ENCODE results near the gene SKAP1.
"Not testable (repeated sequence)": the region's sequence is repeated elsewhere in the genome, so short reads cannot be mapped to it uniquely, and the experiment has no call there.

Gene SKAP1

GRCh38 chr17:48317732-48318131, 112.3 kb downstream of the SKAP1 start:
- no peak for DNase-seq (ENCODE audit: low read depth)

- no peak for DNase-seq (ENCODE audit: low read depth)
Measured at GRCh38 chr17:48314716-48315115, 115.3 kb downstream of the SKAP1 start.

GRCh38 chr17:48313096-48313755, 116.8 kb downstream of the SKAP1 start:
- no peak for DNase-seq (ENCODE audit: low read depth)

DNA sequence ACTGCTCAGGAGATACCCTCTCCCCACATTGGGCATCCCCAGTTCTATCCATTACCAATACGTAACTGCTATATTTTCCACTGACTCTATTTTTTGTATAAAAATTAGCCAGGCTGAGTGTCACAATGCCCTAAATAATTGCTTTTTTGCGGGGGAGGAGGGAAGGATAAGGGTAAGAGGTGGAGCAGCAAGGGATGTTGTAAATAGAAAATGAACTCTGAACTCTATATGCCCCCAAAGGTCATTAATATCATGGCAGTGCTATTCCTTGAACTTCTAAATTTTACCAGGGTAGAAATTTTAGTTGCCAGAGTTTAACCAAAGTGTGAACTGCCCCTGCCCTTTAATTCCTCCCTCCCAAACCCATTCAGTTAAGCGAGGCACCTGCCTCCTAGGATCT, 118.7 kb downstream of the SKAP1 start:
- DNase-seq (ENCODE audit: low read depth) = no peak

GRCh38 chr17:48310748-48311213, 119.2 kb downstream of the SKAP1 start:
- DNase-seq (ENCODE audit: low read depth) = no peak

GRCh38 chr17:48308581-48308980, 121.4 kb downstream of the SKAP1 start:
- no peak for DNase-seq (ENCODE audit: low read depth)

- DNase-seq (ENCODE audit: low read depth) = peak; percentile 7
Measured at GRCh38 chr17:48307814-48308411, 122.1 kb downstream of the SKAP1 start.

DNA sequence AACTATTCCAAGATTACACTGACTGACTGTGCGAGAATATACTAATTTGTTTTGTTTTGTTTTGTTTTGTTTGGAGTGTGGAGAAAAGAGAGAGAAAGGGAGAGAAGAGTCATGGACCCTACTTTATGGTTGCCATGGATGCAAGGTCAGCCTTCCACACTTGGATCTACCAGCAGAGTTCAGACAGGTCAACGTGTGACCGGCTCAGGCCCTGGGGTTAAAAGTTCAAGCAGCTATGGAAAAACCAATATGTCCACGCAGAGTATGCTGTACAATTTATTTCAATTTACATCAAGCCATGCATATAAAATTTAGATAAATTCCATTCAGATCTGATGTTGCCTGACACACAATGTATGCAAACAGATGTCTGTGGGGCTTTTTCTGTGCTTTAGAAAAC, 122.8 kb downstream of the SKAP1 start:
- no peak for DNase-seq (ENCODE audit: low read depth)

GRCh38 chr17:48301002-48301401, 129.0 kb downstream of the SKAP1 start:
- DNase-seq (ENCODE audit: low read depth) = no peak

DNA sequence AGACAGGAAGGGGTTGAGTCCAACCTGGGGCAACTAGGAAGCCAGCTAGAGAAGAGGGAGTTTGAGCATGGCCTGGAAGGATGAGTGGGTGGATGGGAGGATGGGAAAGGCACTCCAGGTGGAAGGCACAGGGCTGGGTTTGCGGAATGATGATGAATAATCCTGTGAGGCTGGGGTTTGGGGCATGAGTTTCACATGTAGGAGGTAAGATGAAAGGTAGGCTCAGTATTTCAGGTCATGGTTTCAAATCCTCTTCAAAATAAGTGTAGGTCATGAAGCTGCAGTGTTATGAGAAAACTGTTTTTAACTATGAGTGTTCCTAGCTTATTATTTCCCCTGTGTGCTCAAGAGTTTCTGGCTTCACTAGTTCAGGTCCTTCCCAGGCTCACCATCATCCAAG, 130.3 kb downstream of the SKAP1 start:
- no peak for DNase-seq (ENCODE audit: low read depth)

DNA sequence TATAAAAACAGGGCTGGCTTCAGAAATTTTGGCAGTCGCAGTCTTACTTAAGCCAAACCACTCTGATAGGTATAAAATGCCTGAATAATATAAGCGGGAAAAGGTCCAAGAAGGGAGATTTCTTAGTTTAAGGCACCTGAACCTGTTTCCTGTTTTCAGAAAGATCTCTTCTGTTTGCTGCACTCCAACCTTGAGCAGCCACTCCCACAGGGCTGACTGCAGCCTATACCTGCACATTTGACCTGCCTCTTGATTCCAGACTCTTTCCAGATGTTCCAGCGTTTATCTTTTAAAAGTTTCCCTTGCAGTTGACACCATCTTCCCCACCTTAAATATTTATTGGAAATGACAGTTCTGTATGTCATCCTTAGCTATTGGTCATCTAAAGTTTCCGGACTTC, 132.2 kb downstream of the SKAP1 start:
- no peak for DNase-seq (ENCODE audit: low read depth)

DNA sequence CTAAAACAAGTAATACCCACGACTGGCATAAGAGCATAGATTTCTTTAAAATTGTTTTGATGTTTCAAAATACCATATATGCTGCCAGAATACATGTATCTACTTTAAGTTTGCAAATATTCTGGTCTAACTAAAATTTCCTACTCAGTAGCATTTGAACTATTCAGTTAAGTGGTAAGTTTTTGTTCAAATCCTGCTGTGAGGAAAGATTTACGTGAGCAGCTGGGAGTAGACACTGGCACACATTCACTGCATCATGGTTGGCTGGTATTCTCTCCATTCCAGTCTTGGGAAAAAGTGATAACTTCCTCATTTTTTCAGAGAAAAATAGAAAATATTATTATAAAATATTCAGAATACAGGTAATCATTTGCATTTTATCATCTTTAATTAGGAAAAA, 133.6 kb downstream of the SKAP1 start:
- DNase-seq (ENCODE audit: low read depth) = no peak

GRCh38 chr17:48295362-48296288, 134.4 kb downstream of the SKAP1 start:
- DNase-seq (ENCODE audit: low read depth) = no peak

DNA sequence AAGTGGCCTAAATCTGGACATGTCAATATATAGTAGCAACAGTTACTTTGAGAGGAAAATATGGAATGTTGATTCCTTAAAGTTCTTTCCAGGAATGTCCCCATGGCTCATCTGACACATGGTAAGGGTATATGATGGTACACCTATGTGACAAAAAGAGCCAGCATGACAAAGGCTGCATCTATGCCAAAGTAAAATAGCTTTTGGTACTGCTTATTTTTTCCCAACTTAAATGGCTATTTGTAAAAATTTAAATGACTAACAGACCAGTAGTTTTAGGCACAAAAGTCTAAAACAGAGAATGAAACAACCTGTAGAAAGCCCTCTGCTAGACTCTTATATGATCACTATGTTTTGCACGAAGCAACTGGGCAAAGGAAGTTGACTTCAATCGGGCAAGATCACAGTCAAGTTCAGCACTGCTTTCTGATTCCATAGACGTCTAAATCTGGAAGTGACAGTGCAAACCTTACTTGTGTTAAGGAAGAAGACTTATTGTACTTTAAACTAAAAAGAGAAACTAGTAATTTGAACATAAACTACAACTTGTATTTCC, 135.1 kb downstream of the SKAP1 start:
- DNase-seq (ENCODE audit: low read depth) = no peak

DNA sequence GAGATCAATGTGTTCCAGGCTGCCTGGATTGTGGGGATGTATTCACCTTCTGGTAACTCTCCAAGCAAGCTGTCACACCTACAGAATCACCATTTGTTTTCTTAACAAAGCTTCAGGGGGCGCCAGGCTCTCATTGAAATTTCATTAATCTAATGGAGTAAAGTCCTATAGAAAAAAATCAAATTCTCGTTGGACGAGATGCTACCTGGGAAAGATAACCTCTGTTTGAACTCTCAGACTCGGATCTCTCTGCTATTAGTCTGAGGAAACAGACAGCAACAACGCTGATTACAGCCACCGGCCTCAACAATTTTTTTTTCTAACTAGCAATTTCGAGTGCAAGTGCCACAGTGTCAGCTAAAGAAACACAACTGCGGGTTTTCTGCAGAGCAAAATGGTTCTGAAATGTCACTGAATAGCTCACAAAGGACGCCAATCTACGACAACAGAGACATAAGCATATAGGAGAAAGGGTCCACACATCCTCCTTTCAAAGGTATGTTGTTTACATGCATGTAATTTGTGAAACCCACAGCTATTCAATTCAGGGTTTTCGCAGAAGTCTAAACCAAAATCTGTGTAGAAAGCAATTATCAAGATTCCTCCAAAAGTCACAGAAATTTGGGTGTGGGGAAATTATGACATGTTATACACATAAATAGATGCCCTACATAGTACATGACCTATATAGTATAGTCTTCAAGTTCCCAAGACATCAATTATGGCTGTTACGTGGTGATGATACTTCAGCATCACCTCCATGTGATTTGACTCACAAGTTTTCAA, 135.8 kb downstream of the SKAP1 start:
- no peak for DNase-seq (ENCODE audit: low read depth)

GRCh38 chr17:48293319-48294019, 136.5 kb downstream of the SKAP1 start:
- DNase-seq (ENCODE audit: low read depth) = no peak

- DNase-seq (ENCODE audit: low read depth) = no peak
Measured at GRCh38 chr17:48290378-48290777, 139.6 kb downstream of the SKAP1 start.

- DNase-seq (ENCODE audit: low read depth) = not testable (repeated sequence)
Measured at GRCh38 chr17:48286917-48287316, 143.1 kb downstream of the SKAP1 start.

DNA sequence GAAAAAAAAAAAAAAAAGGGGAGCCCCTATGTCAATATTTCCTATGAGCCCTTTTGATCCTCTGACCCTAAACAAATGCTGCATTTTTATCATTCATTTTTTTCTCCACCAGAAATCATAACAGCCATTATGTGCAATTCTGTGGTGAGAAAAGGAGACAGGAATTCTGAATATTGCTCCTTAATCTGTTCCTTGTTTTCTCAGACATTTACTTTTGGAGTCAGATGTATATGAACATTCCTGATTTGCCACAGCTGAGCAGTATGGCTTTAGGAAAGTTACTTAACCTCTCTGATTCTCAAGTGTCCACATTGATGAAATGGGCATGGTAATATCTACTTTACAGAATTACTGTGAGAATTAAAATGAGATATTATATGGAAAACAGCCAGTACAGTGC, 144.4 kb downstream of the SKAP1 start:
- no peak for DNase-seq (ENCODE audit: low read depth)

DNA sequence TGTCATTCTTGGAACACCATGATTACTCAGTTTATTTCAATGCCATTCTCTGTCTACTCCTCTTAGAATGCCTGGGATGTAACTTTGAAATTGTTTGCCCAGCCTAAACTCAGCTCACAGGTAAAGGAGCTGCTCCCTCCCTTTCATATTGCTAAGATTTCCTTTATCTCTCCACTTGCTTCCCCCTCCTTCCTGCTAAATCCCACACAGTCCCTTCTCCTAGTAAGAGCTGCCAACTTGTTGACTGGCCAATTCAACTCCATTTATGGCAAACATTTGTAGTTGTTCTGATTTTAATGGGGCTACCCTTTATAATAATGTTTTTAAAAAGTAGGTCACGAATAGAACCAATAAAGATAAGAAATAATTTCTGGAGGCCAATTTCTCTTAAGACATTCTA, 146.1 kb downstream of the SKAP1 start:
- DNase-seq (ENCODE audit: low read depth) = no peak

GRCh38 chr17:48283411-48283810, 146.6 kb downstream of the SKAP1 start:
- no peak for DNase-seq (ENCODE audit: low read depth)
